ENCODE results near the gene CTNNA1. TPM values are rescaled to one million over a fixed set of nuclear protein-coding genes. Genes with fewer than 3 reads are reported as not detected.

The CTNNA1 gene
- total RNA-seq, 1 donor from 2014 or later = 310 TPM

DNA sequence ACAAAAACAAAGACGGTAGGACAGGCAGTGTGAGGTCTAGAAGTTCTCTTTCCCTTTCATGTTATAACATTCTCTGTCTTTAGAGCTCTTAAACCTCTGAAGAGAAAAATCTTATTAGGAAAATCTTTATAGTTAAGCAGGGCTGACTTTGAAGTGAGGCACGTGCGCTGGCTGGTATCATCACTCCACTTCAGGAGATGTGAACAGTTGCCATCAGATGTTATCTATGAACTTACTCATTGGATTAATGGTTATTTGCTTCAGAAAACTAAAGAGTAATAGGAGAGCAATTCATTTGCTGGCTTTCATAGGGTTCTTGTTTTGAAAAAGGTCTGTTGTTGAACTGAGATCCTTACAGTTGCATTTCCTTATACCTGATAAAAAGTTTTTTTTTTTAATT is 96.2 kb downstream of the CTNNA1 start:
- peaks cover 0 to 40% of the 10 kb centered on the region in 2 donors for H3K4me1 ChIP-seq
- H3K9me3 ChIP-seq = no peaks in the 10 kb centered on the region
- no peak for DNase-seq (ENCODE audit: low spot score in 2 of 2)
- no peak overlapping the region for H3K4me3 ChIP-seq
- H3K36me3 ChIP-seq = no peaks in the 10 kb centered on the region
- peak overlapping the region in 1 of 2 donors; percentile 8 for H3K27ac ChIP-seq
- no peaks in the 10 kb centered on the region for H3K27me3 ChIP-seq
- TF ChIP-seq, protein P1, sequence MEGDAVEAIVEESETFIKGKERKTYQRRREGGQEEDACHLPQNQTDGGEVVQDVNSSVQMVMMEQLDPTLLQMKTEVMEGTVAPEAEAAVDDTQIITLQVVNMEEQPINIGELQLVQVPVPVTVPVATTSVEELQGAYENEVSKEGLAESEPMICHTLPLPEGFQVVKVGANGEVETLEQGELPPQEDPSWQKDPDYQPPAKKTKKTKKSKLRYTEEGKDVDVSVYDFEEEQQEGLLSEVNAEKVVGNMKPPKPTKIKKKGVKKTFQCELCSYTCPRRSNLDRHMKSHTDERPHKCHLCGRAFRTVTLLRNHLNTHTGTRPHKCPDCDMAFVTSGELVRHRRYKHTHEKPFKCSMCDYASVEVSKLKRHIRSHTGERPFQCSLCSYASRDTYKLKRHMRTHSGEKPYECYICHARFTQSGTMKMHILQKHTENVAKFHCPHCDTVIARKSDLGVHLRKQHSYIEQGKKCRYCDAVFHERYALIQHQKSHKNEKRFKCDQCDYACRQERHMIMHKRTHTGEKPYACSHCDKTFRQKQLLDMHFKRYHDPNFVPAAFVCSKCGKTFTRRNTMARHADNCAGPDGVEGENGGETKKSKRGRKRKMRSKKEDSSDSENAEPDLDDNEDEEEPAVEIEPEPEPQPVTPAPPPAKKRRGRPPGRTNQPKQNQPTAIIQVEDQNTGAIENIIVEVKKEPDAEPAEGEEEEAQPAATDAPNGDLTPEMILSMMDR (IDR thresholded peaks at IDR 0.05) = no peak
- intact Hi-C loops (cut with DNase I) = no loop called here

DNA sequence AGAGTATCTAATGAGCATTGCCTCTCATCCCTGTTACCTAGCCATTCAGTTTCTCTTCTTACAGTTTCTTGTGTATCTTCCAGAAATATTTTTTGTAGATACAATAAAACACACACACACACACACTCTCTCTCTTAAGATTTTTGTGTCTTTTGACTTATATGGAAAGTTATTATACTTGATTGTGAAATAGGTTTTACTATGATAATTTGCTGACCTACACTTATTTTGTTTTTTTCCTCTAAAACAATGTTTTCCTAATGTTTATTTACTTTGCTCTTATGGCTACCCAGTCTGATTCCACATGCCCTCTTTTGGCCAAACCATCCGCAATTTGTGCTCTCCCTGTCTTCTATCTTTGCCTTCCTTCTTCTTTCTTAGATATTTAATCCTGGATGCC is 96.7 kb downstream of the CTNNA1 start:
- DNase-seq (ENCODE audit: low spot score in 2 of 2) = no peak
- H3K4me1 ChIP-seq = peaks cover 0 to 35% of the 10 kb centered on the region in 2 donors
- no peak overlapping the region for H3K4me3 ChIP-seq
- no peaks in the 10 kb centered on the region for H3K9me3 ChIP-seq
- H3K36me3 ChIP-seq = no peaks in the 10 kb centered on the region
- peak overlapping the region in 1 of 2 donors; percentile 8 for H3K27ac ChIP-seq
- TF ChIP-seq, protein P1 (IDR thresholded peaks at IDR 0.05) = no peak
- no peaks in the 10 kb centered on the region for H3K27me3 ChIP-seq
- intact Hi-C loops (cut with DNase I) = no loop called here

DNA sequence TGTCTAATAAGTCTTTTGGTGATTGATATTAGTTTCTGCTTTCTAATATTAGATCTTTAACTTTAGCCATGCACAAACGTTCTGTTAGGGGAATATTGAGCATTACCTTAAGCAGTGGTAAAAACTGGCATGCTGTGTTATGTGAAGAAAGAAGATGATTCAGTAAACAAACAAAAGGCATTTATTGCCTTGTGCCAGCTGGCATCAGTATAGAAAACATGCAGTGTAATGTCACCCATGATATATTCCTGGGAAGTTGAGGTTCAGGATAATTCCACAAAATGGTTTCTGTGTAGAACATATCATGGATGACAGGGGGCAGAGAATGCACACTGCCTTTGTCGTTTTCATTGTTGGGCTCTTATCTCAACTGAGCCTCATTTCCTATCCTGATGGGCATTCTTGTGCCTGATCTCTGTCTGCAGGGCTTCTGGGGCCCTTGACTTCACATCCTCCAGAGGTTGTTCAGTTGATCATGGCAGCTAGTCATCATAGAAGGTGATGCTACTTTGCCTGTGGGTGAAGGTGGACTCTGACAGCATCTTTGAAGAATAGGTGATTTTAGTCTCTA is 97.7 kb downstream of the CTNNA1 start:
- Histone ChIP-seq H3K27ac (peak overlapping the region in 1 of 2 donors; percentile 2), H3K36me3 (no peaks in the 10 kb centered on the region), H3K9me3 (no peaks in the 10 kb centered on the region), H3K4me1 (peaks cover 0 to 29% of the 10 kb centered on the region in 2 donors), H3K4me3 (no peak overlapping the region), H3K27me3 (no peaks in the 10 kb centered on the region)
- DNase-seq (ENCODE audit: low spot score in 2 of 2) = no peak
- intact Hi-C loops (cut with DNase I) = no loop called here
- TF ChIP-seq, protein P1 (IDR thresholded peaks at IDR 0.05) = no peak

DNA sequence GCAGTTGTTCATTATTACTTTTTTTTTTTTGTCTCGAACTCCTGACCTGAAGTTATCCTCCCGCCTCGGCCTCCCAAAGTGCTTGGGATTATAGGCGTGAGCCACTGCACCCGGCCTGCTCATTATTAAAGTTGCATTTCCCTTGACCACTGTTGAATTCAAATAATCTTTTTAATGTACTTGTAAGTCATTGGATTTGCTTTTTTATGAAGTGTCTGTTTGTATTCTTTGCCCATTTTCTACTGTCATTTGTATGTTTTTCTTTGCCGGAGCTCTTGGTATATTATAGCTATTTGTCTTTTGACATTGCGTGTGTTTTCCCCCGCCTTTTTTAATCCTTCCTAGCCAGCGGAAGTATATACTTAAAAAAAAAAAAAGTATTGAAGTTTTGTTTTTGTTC is 99.9 kb downstream of the CTNNA1 start:
- H3K36me3 ChIP-seq = no peaks in the 10 kb centered on the region
- TF ChIP-seq, protein P1 (IDR thresholded peaks at IDR 0.05) = no peak
- intact Hi-C loops (cut with DNase I) = no loop called here
- DNase-seq (ENCODE audit: low spot score in 2 of 2) = no peak
- no peak overlapping the region for H3K27ac ChIP-seq
- peaks cover 0 to 25% of the 10 kb centered on the region in 2 donors for H3K4me1 ChIP-seq
- no peaks in the 10 kb centered on the region for H3K27me3 ChIP-seq
- H3K4me3 ChIP-seq = no peak overlapping the region
- H3K9me3 ChIP-seq = no peaks in the 10 kb centered on the region

DNA sequence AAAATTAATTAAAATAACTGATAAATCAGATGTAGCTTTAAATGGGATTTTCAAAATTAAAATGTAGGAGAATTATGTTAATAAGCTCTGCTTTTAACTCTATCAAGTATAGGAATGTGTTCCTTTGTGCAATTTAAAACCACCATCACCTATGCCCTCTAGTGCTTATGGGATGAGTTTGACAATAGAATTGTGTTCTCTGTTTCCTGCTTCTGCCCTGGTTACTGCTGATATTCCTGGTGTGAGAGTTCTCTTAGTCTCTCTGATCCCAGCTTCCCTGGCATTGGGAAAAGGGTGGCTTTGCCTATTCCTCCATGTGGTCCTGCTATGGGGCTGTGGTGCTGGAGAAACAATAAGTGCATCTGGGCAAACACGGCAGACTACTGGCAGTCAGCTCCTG is 113.8 kb downstream of the CTNNA1 start:
- H3K27me3 ChIP-seq = no peaks in the 10 kb centered on the region
- TF ChIP-seq, protein P1 (IDR thresholded peaks at IDR 0.05) = no peak
- peaks cover 9 to 13% of the 10 kb centered on the region in 2 donors for H3K36me3 ChIP-seq
- no peak overlapping the region for H3K27ac ChIP-seq
- no peak for DNase-seq (ENCODE audit: low spot score in 2 of 2)
- peaks cover 0 to 10% of the 10 kb centered on the region in 2 donors for H3K9me3 ChIP-seq
- peaks cover 0 to 20% of the 10 kb centered on the region in 2 donors for H3K4me1 ChIP-seq
- no peak overlapping the region for H3K4me3 ChIP-seq
- intact Hi-C loops (cut with DNase I) = no loop called here

DNA sequence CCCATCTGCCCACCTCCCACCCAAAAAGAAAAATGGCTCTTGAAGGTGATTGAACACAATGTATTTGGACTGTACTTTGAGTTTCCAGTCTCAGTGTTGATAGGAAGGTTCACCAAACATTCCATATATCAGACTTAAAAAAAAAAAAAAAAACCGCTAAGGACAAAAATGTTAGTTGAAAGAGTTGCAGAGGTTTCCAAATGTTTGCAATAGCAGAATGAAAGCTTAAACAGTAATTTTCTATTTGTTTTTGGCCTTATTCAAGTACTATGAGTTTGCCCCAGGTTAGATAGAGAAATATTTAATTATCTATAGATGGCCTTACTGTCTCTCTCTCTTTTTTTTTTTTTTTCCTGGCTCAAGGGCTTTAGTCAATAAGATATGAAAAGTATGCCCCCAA is 115.8 kb downstream of the CTNNA1 start:
- no peak for DNase-seq (ENCODE audit: low spot score in 2 of 2)
- H3K36me3 ChIP-seq = no peaks in the 10 kb centered on the region
- intact Hi-C loops (cut with DNase I) = no loop called here
- H3K27ac ChIP-seq = no peak overlapping the region
- TF ChIP-seq, protein P1 (IDR thresholded peaks at IDR 0.05) = no peak
- no peaks in the 10 kb centered on the region for H3K27me3 ChIP-seq
- no peaks in the 10 kb centered on the region for H3K9me3 ChIP-seq
- peaks cover 0 to 32% of the 10 kb centered on the region in 2 donors for H3K4me1 ChIP-seq
- H3K4me3 ChIP-seq = no peak overlapping the region

All from ascending aorta (tissue), 2 donors.